ENCODE results near the gene OR52B2.

The OR52B2 gene

DNA sequence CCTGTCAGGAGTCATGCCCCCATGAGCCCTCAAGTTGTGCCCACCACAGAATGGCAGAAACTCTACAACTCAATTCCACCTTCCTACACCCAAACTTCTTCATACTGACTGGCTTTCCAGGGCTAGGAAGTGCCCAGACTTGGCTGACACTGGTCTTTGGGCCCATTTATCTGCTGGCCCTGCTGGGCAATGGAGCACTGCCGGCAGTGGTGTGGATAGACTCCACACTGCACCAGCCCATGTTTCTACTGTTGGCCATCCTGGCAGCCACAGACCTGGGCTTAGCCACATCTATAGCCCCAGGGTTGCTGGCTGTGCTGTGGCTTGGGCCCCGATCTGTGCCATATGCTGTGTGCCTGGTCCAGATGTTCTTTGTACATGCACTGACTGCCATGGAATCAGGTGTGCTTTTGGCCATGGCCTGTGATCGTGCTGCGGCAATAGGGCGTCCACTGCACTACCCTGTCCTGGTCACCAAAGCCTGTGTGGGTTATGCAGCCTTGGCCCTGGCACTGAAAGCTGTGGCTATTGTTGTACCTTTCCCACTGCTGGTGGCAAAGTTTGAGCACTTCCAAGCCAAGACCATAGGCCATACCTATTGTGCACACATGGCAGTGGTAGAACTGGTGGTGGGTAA lies 29.2 kb upstream of the OR52B2 start, which contains the start of gene OR52W1:
TSS of gene OR52W1 (plus strand) at position 51 of the 637 bp plus-strand sequence. CDS start at position 51, 0 bp downstream.
- no peak for TF ChIP-seq CTCF (IDR thresholded peaks at IDR 0.05; ENCODE audit: control insufficient read depth, extremely low read depth, insufficient read depth)
- no peak for DNase-seq (ENCODE audit: low read depth)
- H3K4me3 ChIP-seq (ENCODE audit: low read depth, low read length) = no peak within 1 kb of the TSS

GRCh38 chr11:6197466-6198200 lies 27.5 kb upstream of the OR52B2 start:
- no peak for DNase-seq (ENCODE audit: low read depth)
- no peak overlapping the region for H3K4me3 ChIP-seq (ENCODE audit: low read depth, low read length)
- TF ChIP-seq CTCF (IDR thresholded peaks at IDR 0.05; ENCODE audit: control insufficient read depth, extremely low read depth, insufficient read depth) = no peak

DNA sequence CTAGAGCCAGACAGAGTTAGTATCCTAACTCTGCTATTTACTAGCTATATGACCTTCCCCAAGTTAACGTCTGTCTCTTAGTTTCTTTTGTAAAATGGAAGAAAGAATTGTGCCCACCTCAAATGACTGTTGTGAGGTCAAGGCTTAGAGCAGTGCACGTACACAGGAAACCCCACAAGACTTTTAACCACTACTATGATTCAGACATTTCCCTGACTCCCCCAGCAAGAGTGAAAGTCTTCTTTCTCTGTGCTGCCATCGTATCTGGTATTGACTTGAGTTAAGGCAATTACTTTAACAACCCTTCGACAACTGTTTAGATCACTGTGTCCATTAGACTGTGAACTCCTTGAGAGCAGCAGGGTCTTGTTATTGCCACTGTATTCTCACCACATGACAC lies 26.3 kb upstream of the OR52B2 start:
- TF ChIP-seq CTCF (IDR thresholded peaks at IDR 0.05; ENCODE audit: control insufficient read depth, extremely low read depth, insufficient read depth) = no peak
- H3K4me3 ChIP-seq (ENCODE audit: low read depth, low read length) = no peak overlapping the region
- DNase-seq (ENCODE audit: low read depth) = no peak

GRCh38 chr11:6194065-6194581 lies 24.0 kb upstream of the OR52B2 start:
- no peak for DNase-seq (ENCODE audit: low read depth)
- no peak for TF ChIP-seq CTCF (IDR thresholded peaks at IDR 0.05; ENCODE audit: control insufficient read depth, extremely low read depth, insufficient read depth)
- no peak overlapping the region for H3K4me3 ChIP-seq (ENCODE audit: low read depth, low read length)

- TF ChIP-seq CTCF (IDR thresholded peaks at IDR 0.05; ENCODE audit: control insufficient read depth, extremely low read depth, insufficient read depth) = no peak
- no peak for DNase-seq (ENCODE audit: low read depth)
- no peak overlapping the region for H3K4me3 ChIP-seq (ENCODE audit: low read depth, low read length)
Measured at GRCh38 chr11:6191742-6192141, 21.6 kb upstream of the OR52B2 start.

DNA sequence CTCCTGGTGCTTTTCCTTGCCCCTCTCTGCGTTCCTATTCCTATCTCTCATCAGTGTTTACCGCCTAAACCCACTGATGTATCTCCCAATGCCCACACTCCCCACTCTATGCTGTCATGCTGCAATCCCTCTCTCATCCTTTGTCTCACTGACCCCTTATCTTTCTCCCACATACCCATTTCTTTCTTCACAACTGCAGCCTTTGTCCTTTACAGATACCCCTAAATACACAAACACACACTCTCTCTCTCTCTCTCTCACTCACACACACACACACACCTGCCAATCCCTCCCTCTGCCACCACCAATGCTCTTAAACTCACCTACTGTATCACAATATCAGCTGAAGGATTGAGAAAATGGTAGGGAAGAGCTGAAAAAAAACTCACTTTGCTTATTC lies 5.3 kb upstream of the OR52B2 start:
- TF ChIP-seq CTCF (IDR thresholded peaks at IDR 0.05; ENCODE audit: control insufficient read depth, extremely low read depth, insufficient read depth) = no peak
- H3K4me3 ChIP-seq (ENCODE audit: low read depth, low read length) = no peak overlapping the region
- no peak for DNase-seq (ENCODE audit: low read depth)

Measured in LNCaP clone FGC (cell line).